A549 (cell line): ENCODE data around the gene UFSP2. TPM values are rescaled to one million over a fixed set of nuclear protein-coding genes. Genes with fewer than 3 reads are reported as not detected.

ENCODE experiments used
- ATAC-seq, 2 experiments: fragments of 200-7000 bp in 1 of 2; fragments of >200 bp in 1 of 2; cut with Nextera tagmentation in 1 of 2; cut with Tn5 transposase in 1 of 2; 3 replicates each; pipeline versions ENCODE4 v1.8.0 to v1.9.1; 2018 to 2020; ENCODE audit warnings: mild to moderate bottlenecking in 1 of 2, moderate library complexity in 1 of 2
- CTCF ChIA-PET: fragments of 300-600 bp; sonication (Branson Sonifier 250); formaldehyde crosslinking; extraction: SDS; loops from one replicate; lab custom pipeline; 2021; ENCODE audit warnings: antibody characterized with exemption, inconsistent platforms; lab: Yijun Ruan, JAX
- POLR2A ChIA-PET: fragments of 350-600 bp; formaldehyde crosslinking; extraction: SDS; loops from one replicate; lab custom pipeline; 2021; ENCODE audit warnings: antibody characterized with exemption, inconsistent platforms; lab: Yijun Ruan, JAX
- DNase-seq, 2 experiments: peaks; one replicate each; pipeline versions ENCODE4 v3.0.0 to v3.0.0-alpha.2; 2011 to 2016; ENCODE audit warnings: low read depth in 1 of 2, low spot score in 1 of 2
- FAIRE-seq: peaks from 2 replicates; lab custom pipeline; 2011; peaks lifted over from hg19 to GRCh38; lab: Jason Lieb, UNC
- H3K27ac ChIP-seq, 2 experiments: fragments of >200 bp; sonication (Bioruptor Twin); formaldehyde crosslinking; 3 replicates each; pipeline ENCODE4 v1.5.1; 2016 to 2017
- H3K4me1 ChIP-seq: fragments of >200 bp; sonication (Bioruptor Twin); formaldehyde crosslinking; 3 replicates; pipeline ENCODE4 v1.6.1; 2016
- H3K4me2 ChIP-seq: fragments of >200 bp; sonication (Bioruptor Twin); formaldehyde crosslinking; 3 replicates; pipeline ENCODE4 v1.6.1; 2016
- H3K4me3 ChIP-seq: fragments of >200 bp; sonication (Bioruptor Twin); formaldehyde crosslinking; 3 replicates; pipeline ENCODE4 v1.5.1; 2016
- H3K9me3 ChIP-seq: fragments of >200 bp; sonication (Bioruptor Twin); formaldehyde crosslinking; 3 replicates; pipeline ENCODE4 v1.6.1; 2016
- ATOH8 ChIP-seq: fragments of 250-450 bp; sonication (Bioruptor Pico); IDR thresholded peaks from 2 replicates; pipeline ENCODE4 v1.5.0; 2020; ENCODE audit warnings: low read depth, mild to moderate bottlenecking, moderate library complexity
- BHLHE40 ChIP-seq: IDR thresholded peaks from 2 replicates; pipeline ENCODE4 v1.6.1; 2012; ENCODE audit warnings: low read depth, low read length, inconsistent platforms
- E2F6 ChIP-seq: IDR thresholded peaks from 2 replicates; pipeline ENCODE4 v1.6.1; 2012; ENCODE audit warnings: low read depth, borderline replicate concordance
- EP300 ChIP-seq, 2 experiments: fragments of >200 bp; sonication (Bioruptor Twin); formaldehyde crosslinking; IDR thresholded peaks; 2 replicates in 1 of 2; 3 replicates in 1 of 2; pipeline ENCODE4 v1.6.1; 2016 to 2017
- HES2 ChIP-seq: fragments of >200 bp; sonication (Bioruptor Twin); formaldehyde crosslinking; IDR thresholded peaks from 2 replicates; pipeline ENCODE4 v1.6.1; 2016
- HMGXB4 ChIP-seq: fragments of 250-450 bp; sonication (Bioruptor Pico); IDR thresholded peaks from 2 replicates; pipeline ENCODE4 v1.5.0; 2021; ENCODE audit warnings: mild to moderate bottlenecking, moderate library complexity, borderline replicate concordance
- HOXB13 ChIP-seq: fragments of 250-450 bp; sonication (Bioruptor Pico); IDR thresholded peaks from 2 replicates; pipeline ENCODE4 v1.5.0; 2020; ENCODE audit warnings: low read depth, mild to moderate bottlenecking, moderate library complexity
- HOXB5 ChIP-seq: fragments of 250-450 bp; sonication (Bioruptor Pico); IDR thresholded peaks from 2 replicates; pipeline ENCODE4 v1.5.0; 2020; ENCODE audit warnings: mild to moderate bottlenecking, moderate library complexity
- KDM5A ChIP-seq: fragments of 200-600 bp; sonication (generic); IDR thresholded peaks from 2 replicates; pipeline ENCODE4 v1.6.1; 2016; ENCODE audit warnings: antibody characterized with exemption, mild to moderate bottlenecking
- NFE2L2 ChIP-seq: fragments of 150-350 bp; conservative IDR thresholded peaks from 2 replicates; pipeline ENCODE4 v1.6.1; 2014; ENCODE audit warnings: low read length
- NPAS2 ChIP-seq: fragments of 250-450 bp; sonication (Bioruptor Pico); IDR thresholded peaks from 2 replicates; pipeline ENCODE4 v1.8.0; 2022; ENCODE audit warnings: mild to moderate bottlenecking, moderate library complexity, borderline replicate concordance
- PHF8 ChIP-seq: fragments of 200-600 bp; sonication (generic); IDR thresholded peaks from 2 replicates; pipeline ENCODE4 v1.6.1; 2016; ENCODE audit warnings: low read depth, mild to moderate bottlenecking, antibody characterized with exemption, moderate library complexity, borderline replicate concordance
- REST ChIP-seq: fragments of 200-600 bp; sonication (generic); IDR thresholded peaks from 2 replicates; pipeline ENCODE4 v1.6.1; 2016; ENCODE audit warnings: antibody characterized with exemption, mild to moderate bottlenecking, moderate library complexity
- RFX5 ChIP-seq: fragments of 450-650 bp; IDR thresholded peaks from 2 replicates; pipeline ENCODE4 v1.7.1; 2014; ENCODE audit warnings: antibody characterized with exemption, mild to moderate bottlenecking, moderate library complexity
- RNF2 ChIP-seq: fragments of 200-600 bp; sonication (generic); IDR thresholded peaks from 2 replicates; pipeline ENCODE4 v1.6.1; 2016; ENCODE audit warnings: low read depth, mild to moderate bottlenecking, antibody characterized with exemption, moderate library complexity, borderline replicate concordance
- SREBF2 ChIP-seq: fragments of 450-650 bp; IDR thresholded peaks from 2 replicates; pipeline ENCODE4 v1.6.1; 2014; ENCODE audit warnings: mild to moderate bottlenecking, moderate library complexity
- TFCP2L1 ChIP-seq: fragments of 250-450 bp; sonication (Bioruptor Pico); IDR thresholded peaks from 2 replicates; pipeline ENCODE4 v1.5.0; 2021; ENCODE audit warnings: mild to moderate bottlenecking
- WGBS: methylation state at CpG from one replicate; pipeline ENCODE4 v1.1.6; 2017; ENCODE audit errors: missing lambda C conversion rate; 5-methylcytosine and 5-hydroxymethylcytosine counted together
- polyA plus RNA-seq, 4 experiments: library from polyadenylated mRNA; depleted of rRNA in 3 of 4; stranded (reverse); fragments of >200 nt; fragmentation: RNase III in 1 of 4; extraction: RNeasy Plus Mini Kit Qiagen cat#74134 plus additional on column Dnase treatment in 1 of 4; gene quantifications; 2 replicates in 3 of 4; 3 replicates in 1 of 4; pipeline ENCODE4 v1.2.3, GENCODE V29; 2011 to 2017
- TF ChIP-seq, protein P1 (sequence below): fragments of 150-350 bp; IDR thresholded peaks from 2 replicates; pipeline ENCODE4 v1.6.1; 2014; ENCODE audit warnings: low read depth, mild to moderate bottlenecking, low read length
- TF ChIP-seq, protein P2 (sequence below): IDR thresholded peaks from 2 replicates; pipeline ENCODE4 v1.6.1; 2012
- TF ChIP-seq, protein P3 (sequence below): fragments of >200 bp; sonication (Bioruptor Twin); formaldehyde crosslinking; IDR thresholded peaks from 3 replicates; pipeline ENCODE4 v1.5.1; 2016

Gene UFSP2
- polyA plus RNA-seq, 2 of the 4 experiments (the other 2 are of a cell fraction), result 15.1 to 35.7 TPM

GRCh38 chr4:185429660-185430059 lies 3.9 kb upstream of the UFSP2 start:
- Histone ChIP-seq H3K27ac (no peak overlapping the region), H3K4me2 (no peak overlapping the region), H3K4me3 (no peak overlapping the region), H3K9me3 (no peaks in the 10 kb centered on the region), H3K4me1 (0 out of 3 replicates have a peak, but pooled peaks cover 1% of the 10 kb centered on the region)
- no peak for FAIRE-seq
- ATAC-seq, result no peak
- ChIA-PET CTCF (no interaction called here), POLR2A (no interaction called here)
- TF ChIP-seq SREBF2, result no peak
- TF ChIP-seq TFCP2L1, result no peak
- TF ChIP-seq BHLHE40, result no peak
- no peak for TF ChIP-seq NPAS2 (CRISPR knock-in tag)
- WGBS, result 30% methylated on average over 5 of the region's 5 CpGs
- DNase-seq, result no peak

DNA sequence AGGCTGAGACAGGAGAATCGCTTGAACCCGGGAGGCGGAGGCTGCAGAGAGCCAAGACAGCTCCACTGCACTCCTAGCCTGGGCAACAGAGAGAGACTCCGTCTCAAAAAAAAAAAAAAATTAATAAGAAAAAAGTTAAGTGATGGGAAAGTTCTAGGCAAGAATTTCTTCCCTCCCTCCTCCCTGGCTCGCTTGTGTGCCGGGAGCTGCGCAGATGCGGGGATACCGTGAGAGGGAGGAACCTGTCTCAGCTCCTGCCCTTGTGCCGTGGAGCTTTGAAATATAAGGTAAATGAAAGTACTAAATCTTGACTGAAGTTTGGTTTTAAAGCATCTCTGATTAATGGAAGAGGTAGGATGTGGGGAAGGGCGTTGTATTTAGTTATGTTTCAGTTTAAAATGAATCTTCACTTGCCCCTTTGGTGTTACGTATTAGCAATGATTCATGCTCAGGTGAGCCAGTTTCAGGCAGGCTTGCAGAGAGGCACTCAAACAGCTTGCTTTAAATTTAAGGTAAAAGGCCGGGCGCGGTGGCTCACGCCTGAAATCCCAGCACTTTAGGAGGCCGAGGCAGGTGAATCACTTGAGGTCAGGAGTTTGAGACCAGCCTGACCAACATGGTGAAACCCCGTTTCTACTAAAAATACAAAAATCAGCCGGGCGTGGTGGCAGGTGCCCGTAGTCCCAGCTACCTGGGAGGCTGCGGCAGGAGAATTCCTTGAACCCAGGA lies 1.4 kb upstream of the UFSP2 start:
- DNase-seq, result peak in 1 of 2 experiments; percentile 0
- H3K4me2 ChIP-seq, result no peak overlapping the region
- no peak for TF ChIP-seq PHF8
- TF ChIP-seq, protein P1, sequence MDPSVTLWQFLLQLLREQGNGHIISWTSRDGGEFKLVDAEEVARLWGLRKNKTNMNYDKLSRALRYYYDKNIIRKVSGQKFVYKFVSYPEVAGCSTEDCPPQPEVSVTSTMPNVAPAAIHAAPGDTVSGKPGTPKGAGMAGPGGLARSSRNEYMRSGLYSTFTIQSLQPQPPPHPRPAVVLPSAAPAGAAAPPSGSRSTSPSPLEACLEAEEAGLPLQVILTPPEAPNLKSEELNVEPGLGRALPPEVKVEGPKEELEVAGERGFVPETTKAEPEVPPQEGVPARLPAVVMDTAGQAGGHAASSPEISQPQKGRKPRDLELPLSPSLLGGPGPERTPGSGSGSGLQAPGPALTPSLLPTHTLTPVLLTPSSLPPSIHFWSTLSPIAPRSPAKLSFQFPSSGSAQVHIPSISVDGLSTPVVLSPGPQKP, result no peak
- no peak for TF ChIP-seq HMGXB4 (CRISPR knock-in tag)
- no peak for TF ChIP-seq E2F6
- no peak for TF ChIP-seq HES2
- TF ChIP-seq RFX5, result no peak
- TF ChIP-seq, protein P2, sequence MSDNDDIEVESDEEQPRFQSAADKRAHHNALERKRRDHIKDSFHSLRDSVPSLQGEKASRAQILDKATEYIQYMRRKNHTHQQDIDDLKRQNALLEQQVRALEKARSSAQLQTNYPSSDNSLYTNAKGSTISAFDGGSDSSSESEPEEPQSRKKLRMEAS, result no peak
- no peak for TF ChIP-seq HOXB13 (CRISPR knock-in tag)
- no peak for TF ChIP-seq RNF2
- no peak for TF ChIP-seq ATOH8 (CRISPR knock-in tag)
- no peak for TF ChIP-seq NFE2L2
- no peak for TF ChIP-seq KDM5A
- TF ChIP-seq HOXB5 (CRISPR knock-in tag), result no peak
- no peak for TF ChIP-seq EP300 (IDR thresholded peaks at IDR 0.05)
- no peak for TF ChIP-seq REST
- TF ChIP-seq, protein P3, sequence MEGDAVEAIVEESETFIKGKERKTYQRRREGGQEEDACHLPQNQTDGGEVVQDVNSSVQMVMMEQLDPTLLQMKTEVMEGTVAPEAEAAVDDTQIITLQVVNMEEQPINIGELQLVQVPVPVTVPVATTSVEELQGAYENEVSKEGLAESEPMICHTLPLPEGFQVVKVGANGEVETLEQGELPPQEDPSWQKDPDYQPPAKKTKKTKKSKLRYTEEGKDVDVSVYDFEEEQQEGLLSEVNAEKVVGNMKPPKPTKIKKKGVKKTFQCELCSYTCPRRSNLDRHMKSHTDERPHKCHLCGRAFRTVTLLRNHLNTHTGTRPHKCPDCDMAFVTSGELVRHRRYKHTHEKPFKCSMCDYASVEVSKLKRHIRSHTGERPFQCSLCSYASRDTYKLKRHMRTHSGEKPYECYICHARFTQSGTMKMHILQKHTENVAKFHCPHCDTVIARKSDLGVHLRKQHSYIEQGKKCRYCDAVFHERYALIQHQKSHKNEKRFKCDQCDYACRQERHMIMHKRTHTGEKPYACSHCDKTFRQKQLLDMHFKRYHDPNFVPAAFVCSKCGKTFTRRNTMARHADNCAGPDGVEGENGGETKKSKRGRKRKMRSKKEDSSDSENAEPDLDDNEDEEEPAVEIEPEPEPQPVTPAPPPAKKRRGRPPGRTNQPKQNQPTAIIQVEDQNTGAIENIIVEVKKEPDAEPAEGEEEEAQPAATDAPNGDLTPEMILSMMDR, result no peak
- H3K27ac ChIP-seq, result no peak overlapping the region
- 86% methylated on average over 22 of the region's 22 CpGs for WGBS
- no peaks in the 10 kb centered on the region for H3K9me3 ChIP-seq
- POLR2A ChIA-PET, result interaction anchor here (0.7 kb wide), 1 partner anchor 69 kb away, joined by 5 read pairs; no protein-coding TSS in a partner anchor
- no peak for ATAC-seq
- 0 out of 3 replicates have a peak, but pooled peaks cover 6% of the 10 kb centered on the region for H3K4me1 ChIP-seq
- FAIRE-seq, result no peak
- CTCF ChIA-PET, result no interaction called here
- no peak overlapping the region for H3K4me3 ChIP-seq
